Measurements from ENCODE around the gene ABCC3.

ABCC3 gene

DNA sequence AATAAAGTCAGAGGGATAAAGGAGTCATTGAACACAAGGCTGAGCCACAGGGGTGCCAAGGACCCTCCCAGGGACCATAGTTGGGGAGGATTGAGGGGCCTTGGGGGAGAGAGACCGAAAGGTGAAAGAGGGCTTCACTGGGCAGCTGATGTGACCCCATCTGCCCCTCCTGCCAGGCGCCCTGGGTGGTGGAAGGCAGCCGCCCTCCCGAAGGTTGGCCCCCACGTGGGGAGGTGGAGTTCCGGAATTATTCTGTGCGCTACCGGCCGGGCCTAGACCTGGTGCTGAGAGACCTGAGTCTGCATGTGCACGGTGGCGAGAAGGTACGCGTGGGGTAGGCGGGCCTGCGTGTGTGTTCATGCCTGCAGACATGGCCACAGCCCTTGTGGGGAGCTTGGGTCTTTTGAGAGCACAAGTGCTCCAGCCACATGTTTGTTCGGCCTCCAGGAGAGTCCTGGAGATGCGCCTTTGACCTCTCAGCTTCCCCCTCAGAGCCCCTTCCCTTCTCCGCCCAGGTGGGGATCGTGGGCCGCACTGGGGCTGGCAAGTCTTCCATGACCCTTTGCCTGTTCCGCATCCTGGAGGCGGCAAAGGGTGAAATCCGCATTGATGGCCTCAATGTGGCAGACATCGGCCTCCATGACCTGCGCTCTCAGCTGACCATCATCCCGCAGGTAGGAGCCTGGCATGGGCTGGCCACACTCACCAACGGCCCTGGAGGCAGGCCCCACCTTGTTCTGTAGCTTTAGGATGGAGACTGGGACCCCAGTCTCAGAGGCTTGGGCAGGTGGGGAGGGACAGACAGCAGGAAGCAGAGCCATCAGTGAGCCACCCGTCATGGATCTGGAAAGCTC lies 49.0 kb downstream of the ABCC3 start:
- no peak for DNase-seq
- ATAC-seq: no peak
- Mint-ChIP-seq H3K36me3 (ENCODE audit: low read depth) (no peaks in the 10 kb centered on the region), H3K4me1 (peaks cover 4% of the 10 kb centered on the region), H3K4me3 (no peak overlapping the region), H3K27me3 (peaks cover 12% of the 10 kb centered on the region), H3K27ac (no peak overlapping the region), H3K9me3 (no peaks in the 10 kb centered on the region)

DNA sequence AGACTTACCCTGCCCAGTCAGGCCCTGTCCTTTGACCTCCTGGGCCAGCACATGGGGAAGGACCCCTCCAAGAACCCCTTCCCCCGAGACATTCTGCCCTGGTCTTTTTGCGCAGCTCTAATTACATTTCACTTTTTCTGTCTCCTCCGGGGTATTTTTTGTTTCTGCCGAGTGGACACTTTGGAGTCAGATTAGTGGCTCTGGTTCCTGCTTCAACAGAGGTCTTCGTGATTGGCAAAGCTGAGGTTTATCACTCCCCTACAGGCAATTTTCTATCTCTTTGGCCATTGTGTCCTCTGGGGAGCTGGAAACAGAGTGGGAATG lies 49.6 kb downstream of the ABCC3 start:
- Mint-ChIP-seq H3K9me3 (no peaks in the 10 kb centered on the region), H3K4me3 (no peak overlapping the region), H3K27ac (no peak overlapping the region), H3K4me1 (peaks cover 4% of the 10 kb centered on the region), H3K27me3 (peaks cover 12% of the 10 kb centered on the region), H3K36me3 (ENCODE audit: low read depth) (no peaks in the 10 kb centered on the region)
- DNase-seq (no peak), ATAC-seq (no peak)

GRCh38 chr17:50684612-50685333 lies 50.1 kb downstream of the ABCC3 start:
- DNase-seq: no peak
- Mint-ChIP-seq H3K27me3 (peaks cover 12% of the 10 kb centered on the region), H3K36me3 (ENCODE audit: low read depth) (no peaks in the 10 kb centered on the region)

DNA sequence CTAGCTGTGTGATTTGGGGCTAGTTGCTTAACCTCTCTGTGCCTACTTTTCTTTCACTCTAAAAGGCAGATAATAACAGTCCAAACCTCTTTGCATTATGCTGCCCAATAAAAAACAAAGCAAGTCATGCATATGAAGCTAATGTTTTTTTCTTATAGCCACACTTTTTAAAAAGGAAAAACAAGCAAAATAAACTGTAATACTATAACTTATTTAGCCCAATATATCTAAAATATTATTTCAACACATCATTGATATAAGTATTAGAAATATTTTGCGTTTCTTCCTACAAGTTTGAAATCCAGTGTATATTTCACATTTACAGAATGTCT lies 50.6 kb downstream of the ABCC3 start:
- ATAC-seq (no peak), DNase-seq (no peak)
- Mint-ChIP-seq H3K27me3 (peaks cover 12% of the 10 kb centered on the region), H3K4me3 (no peak overlapping the region), H3K9me3 (no peaks in the 10 kb centered on the region), H3K27ac (no peak overlapping the region), H3K4me1 (peaks cover 4% of the 10 kb centered on the region), H3K36me3 (ENCODE audit: low read depth) (no peaks in the 10 kb centered on the region)

More at GRCh38 chr17:50684612-50685333, 50.1 kb downstream of the ABCC3 start:
- no peak for ATAC-seq
- H3K4me3 Mint-ChIP-seq: no peak overlapping the region
- H3K4me1 Mint-ChIP-seq: peaks cover 4% of the 10 kb centered on the region
- no peak overlapping the region for H3K27ac Mint-ChIP-seq
- H3K9me3 Mint-ChIP-seq: no peaks in the 10 kb centered on the region

GRCh38 chr17:50685691-50686493 lies 51.2 kb downstream of the ABCC3 start:
- no peak for DNase-seq
- H3K36me3 Mint-ChIP-seq (ENCODE audit: low read depth): no peaks in the 10 kb centered on the region
- H3K27ac Mint-ChIP-seq: no peak overlapping the region
- H3K27me3 Mint-ChIP-seq: peaks cover 9% of the 10 kb centered on the region
- no peaks in the 10 kb centered on the region for H3K9me3 Mint-ChIP-seq
- H3K4me3 Mint-ChIP-seq: no peak overlapping the region
- peaks cover 4% of the 10 kb centered on the region for H3K4me1 Mint-ChIP-seq
- no peak for ATAC-seq

DNA sequence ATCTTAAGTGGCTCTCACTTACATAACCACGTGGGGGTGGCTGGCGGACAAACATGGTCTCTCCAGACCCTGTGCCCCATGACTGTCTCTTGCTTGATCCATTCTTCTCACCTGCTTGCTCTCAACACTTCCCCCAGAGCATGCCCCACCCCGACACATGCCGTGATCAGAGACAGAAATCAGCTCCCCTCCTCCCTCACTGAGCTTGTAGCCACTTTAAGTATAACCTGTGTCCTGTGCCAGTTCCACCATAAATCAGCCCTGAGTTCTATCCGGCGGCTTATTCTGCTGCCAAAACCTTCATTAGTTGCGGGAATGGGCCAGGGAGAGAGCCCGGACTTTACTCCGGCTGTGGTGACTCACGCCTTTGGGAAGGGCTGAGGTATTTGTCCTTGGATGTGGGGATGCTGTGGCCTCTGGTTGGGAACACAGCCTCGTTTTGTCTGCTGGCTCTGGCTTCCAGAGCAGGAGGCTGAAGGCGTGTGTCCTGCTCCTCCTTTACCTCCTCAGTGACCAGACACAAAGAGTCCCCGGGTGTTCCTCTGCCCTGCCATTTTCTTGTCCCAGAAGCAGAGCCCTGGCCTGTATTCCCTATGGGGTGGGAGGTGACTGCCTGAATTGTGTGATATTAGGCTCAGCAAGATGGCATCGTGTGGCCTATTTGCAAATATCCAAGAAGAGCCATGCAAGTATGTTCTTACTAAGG lies 52.0 kb downstream of the ABCC3 start:
- H3K27me3 Mint-ChIP-seq: peaks cover 3% of the 10 kb centered on the region
- no peaks in the 10 kb centered on the region for H3K4me1 Mint-ChIP-seq
- H3K36me3 Mint-ChIP-seq (ENCODE audit: low read depth): no peaks in the 10 kb centered on the region
- no peak for DNase-seq
- H3K27ac Mint-ChIP-seq: no peak overlapping the region
- no peak for ATAC-seq
- no peaks in the 10 kb centered on the region for H3K9me3 Mint-ChIP-seq
- H3K4me3 Mint-ChIP-seq: no peak overlapping the region

DNA sequence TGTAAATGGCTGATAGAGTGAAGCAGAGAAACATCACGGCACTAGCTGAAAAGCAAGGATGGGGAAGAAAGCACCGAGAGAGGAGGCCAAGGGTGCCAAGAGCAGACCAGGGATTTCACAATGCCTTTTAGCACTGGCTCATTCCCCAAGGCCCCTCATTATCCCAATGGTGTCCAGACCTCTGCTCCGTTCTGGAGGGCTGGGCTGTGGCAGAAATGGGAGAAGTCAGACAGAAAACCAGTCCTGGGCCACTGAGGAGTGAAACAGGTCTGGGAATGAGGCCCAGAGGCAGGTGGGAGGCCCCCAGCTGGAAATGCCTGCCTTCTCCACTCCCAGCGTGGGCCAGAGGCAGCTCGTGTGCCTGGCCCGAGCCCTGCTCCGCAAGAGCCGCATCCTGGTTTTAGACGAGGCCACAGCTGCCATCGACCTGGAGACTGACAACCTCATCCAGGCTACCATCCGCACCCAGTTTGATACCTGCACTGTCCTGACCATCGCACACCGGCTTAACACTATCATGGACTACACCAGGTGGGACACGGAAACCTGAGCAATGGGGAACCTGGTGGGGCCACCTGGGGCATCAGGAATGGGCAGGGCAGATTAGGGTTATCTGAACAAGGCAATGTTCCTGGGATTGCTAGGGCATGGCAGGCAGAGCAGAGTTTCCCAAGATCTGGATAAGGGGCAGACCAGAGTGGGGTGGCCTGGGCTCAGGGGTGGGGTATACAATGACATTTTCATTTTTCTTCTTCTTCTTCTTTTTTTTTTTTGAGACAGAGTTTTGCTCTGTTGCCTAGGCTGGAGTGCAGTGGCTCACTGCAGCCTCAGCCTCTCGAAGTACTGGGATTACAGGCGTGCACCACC lies 52.8 kb downstream of the ABCC3 start:
- no peak for DNase-seq
- Mint-ChIP-seq H3K36me3 (ENCODE audit: low read depth) (no peaks in the 10 kb centered on the region), H3K4me1 (no peaks in the 10 kb centered on the region), H3K4me3 (no peak overlapping the region), H3K27me3 (peaks cover 2% of the 10 kb centered on the region), H3K27ac (no peak overlapping the region), H3K9me3 (no peaks in the 10 kb centered on the region)
- ATAC-seq: no peak

GRCh38 chr17:50688245-50688644 lies 53.6 kb downstream of the ABCC3 start:
- no peak overlapping the region for H3K27ac Mint-ChIP-seq
- H3K36me3 Mint-ChIP-seq (ENCODE audit: low read depth): no peaks in the 10 kb centered on the region
- no peak overlapping the region for H3K4me3 Mint-ChIP-seq
- no peaks in the 10 kb centered on the region for H3K9me3 Mint-ChIP-seq
- no peak for ATAC-seq
- H3K4me1 Mint-ChIP-seq: no peaks in the 10 kb centered on the region
- DNase-seq: no peak
- no peaks in the 10 kb centered on the region for H3K27me3 Mint-ChIP-seq

GRCh38 chr17:50689251-50689650 lies 54.6 kb downstream of the ABCC3 start:
- Mint-ChIP-seq H3K9me3 (no peaks in the 10 kb centered on the region), H3K4me3 (no peak overlapping the region), H3K36me3 (ENCODE audit: low read depth) (peaks cover 1% of the 10 kb centered on the region), H3K27me3 (no peaks in the 10 kb centered on the region), H3K4me1 (no peaks in the 10 kb centered on the region), H3K27ac (no peak overlapping the region)
- ATAC-seq (no peak), DNase-seq (no peak)

DNA sequence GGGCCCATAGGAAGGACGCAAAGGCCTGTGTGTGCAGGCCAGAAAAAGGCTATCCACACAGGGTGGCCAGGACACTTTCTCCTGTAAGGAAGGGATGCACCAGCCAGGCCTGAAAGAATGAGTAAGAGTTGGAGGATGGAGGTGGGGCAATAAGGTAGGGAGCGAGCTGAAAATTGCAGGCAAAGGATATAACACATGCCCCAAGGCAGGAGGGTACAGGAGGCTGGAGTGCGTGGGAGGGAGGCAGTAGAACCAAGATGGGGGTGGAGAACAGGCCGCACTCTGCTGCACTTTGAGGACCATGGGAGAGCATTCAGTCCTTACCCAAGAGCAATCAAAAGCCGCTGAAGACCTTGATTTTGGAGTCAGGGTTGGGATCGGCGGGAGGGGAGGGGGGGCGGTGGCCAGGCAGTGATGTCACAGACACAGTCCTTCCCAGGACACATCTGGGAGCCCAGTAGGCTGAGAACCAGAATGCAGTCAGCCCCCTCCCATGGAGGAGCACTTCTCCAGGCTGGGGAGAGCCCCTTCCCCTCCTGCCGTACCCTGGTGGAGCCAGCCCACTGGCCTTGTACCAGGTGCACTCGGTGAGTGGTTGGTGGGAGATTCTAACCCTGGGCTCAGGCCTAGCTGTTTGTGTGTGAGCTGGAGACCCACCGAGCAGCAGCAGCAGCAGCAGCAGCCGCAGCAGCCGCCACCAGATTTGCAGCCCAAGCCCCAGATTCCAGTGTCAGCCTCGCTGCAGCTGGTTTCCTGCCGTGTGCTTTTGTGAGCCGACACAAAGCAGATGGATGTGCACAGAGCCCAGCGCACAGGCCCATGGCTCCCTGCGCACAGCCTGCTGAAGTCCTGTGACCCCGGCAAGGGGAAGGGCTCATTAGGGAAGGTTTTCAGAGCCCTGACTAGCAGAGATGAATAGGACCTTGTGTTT lies 55.5 kb downstream of the ABCC3 start:
- Mint-ChIP-seq H3K27ac (no peak overlapping the region), H3K27me3 (no peaks in the 10 kb centered on the region), H3K36me3 (ENCODE audit: low read depth) (peaks cover 7% of the 10 kb centered on the region), H3K4me1 (no peaks in the 10 kb centered on the region), H3K9me3 (no peaks in the 10 kb centered on the region), H3K4me3 (no peak overlapping the region)
- ATAC-seq (no peak), DNase-seq (no peak)

- H3K4me3 Mint-ChIP-seq: no peak overlapping the region
- no peak overlapping the region for H3K27ac Mint-ChIP-seq
- H3K4me1 Mint-ChIP-seq: no peaks in the 10 kb centered on the region
- H3K9me3 Mint-ChIP-seq: no peaks in the 10 kb centered on the region
- DNase-seq: no peak
- H3K27me3 Mint-ChIP-seq: no peaks in the 10 kb centered on the region
- ATAC-seq: no peak
- H3K36me3 Mint-ChIP-seq (ENCODE audit: low read depth): peaks cover 11% of the 10 kb centered on the region
Measured at GRCh38 chr17:50690887-50691549, 56.3 kb downstream of the ABCC3 start.

DNA sequence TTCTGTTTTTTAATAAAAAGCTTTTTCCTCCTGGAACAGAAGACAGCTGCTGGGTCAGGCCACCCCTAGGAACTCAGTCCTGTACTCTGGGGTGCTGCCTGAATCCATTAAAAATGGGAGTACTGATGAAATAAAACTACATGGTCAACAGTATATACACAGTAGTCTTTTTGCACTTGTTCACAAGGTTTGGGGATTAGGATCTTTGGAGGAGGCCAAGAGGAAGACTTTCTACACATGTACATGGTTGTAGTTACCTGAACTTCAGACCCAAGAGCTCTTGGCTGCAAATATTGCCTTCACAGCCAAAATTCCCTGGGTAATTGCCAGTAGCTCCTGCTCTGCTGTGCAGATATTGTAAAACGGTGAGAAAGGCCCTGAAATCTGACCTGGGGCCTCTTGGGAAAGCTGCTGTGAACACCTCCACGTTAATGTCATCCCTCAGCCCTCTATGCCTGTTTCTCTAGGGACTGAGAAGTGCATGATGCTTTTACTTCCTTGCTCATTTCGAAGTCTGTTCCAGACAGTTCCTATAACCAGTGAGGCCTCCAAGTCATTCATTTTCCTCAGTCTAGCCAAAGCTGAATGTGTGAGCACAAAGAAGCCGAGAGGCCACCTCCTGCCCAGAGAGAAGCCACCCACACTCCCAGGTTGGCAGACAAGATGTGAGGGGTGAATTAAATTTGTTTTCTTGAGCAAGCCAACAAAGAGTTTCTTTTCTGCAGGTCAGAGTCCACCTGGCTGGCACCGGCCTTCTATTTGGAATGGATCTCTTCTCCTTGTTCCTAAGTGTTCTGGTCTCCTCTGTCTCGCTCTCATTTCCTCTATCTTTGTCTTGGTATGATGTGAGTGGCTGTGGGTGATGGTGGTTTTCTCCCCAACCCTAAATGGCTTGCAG lies 57.1 kb downstream of the ABCC3 start:
- H3K4me1 Mint-ChIP-seq: no peaks in the 10 kb centered on the region
- no peak overlapping the region for H3K4me3 Mint-ChIP-seq
- ATAC-seq (no peak), DNase-seq (no peak)
- H3K27me3 Mint-ChIP-seq: no peaks in the 10 kb centered on the region
- peaks cover 17% of the 10 kb centered on the region for H3K36me3 Mint-ChIP-seq (ENCODE audit: low read depth)
- no peaks in the 10 kb centered on the region for H3K9me3 Mint-ChIP-seq
- H3K27ac Mint-ChIP-seq: no peak overlapping the region
